GM18502 (cell line): ENCODE results near the gene SPTLC1.
"Not testable (repeated sequence)": the region's sequence is repeated elsewhere in the genome, so short reads cannot be mapped to it uniquely, and the experiment has no call there.

Experiments used
- ATAC-seq: cut with Tn5 transposase; IDR thresholded peaks from one replicate; pipeline ENCODE4 v1.9.1; 2021; ENCODE audit warnings: mild to moderate bottlenecking; ENCODE audit not compliant: unreplicated experiment, poor library complexity

SPTLC1 gene

GRCh38 chr9:92141144-92142129 is 26.2 kb upstream of the SPTLC1 start:
- ATAC-seq, result no peak

- ATAC-seq, result no peak
Measured at GRCh38 chr9:92140754-92141143, 25.5 kb upstream of the SPTLC1 start.

GRCh38 chr9:92140074-92140753 is 25.0 kb upstream of the SPTLC1 start:
- ATAC-seq, result peak; percentile 62

- ATAC-seq, result not testable (repeated sequence)
Measured at GRCh38 chr9:92138960-92139540, 23.8 kb upstream of the SPTLC1 start.

GRCh38 chr9:92138157-92138959 is 23.1 kb upstream of the SPTLC1 start:
- no peak for ATAC-seq

GRCh38 chr9:92136184-92136858 is 21.1 kb upstream of the SPTLC1 start:
- ATAC-seq, result no peak

- no peak for ATAC-seq
Measured at GRCh38 chr9:92135576-92135975, 20.4 kb upstream of the SPTLC1 start.

- no peak for ATAC-seq
Measured at GRCh38 chr9:92133949-92134604, 18.9 kb upstream of the SPTLC1 start.

GRCh38 chr9:92132913-92133312 is 17.7 kb upstream of the SPTLC1 start:
- ATAC-seq, result not testable (repeated sequence)

GRCh38 chr9:92132501-92132900 is 17.3 kb upstream of the SPTLC1 start:
- ATAC-seq, result no peak

GRCh38 chr9:92122800-92123199 is 7.6 kb upstream of the SPTLC1 start:
- ATAC-seq, result no peak

- ATAC-seq, result no peak
Measured at GRCh38 chr9:92122061-92122460, 6.8 kb upstream of the SPTLC1 start.

GRCh38 chr9:92121265-92121664 is 6.1 kb upstream of the SPTLC1 start:
- ATAC-seq, result no peak

- ATAC-seq, result no peak
Measured at GRCh38 chr9:92120138-92120537, 4.9 kb upstream of the SPTLC1 start.

GRCh38 chr9:92119586-92119985 is 4.4 kb upstream of the SPTLC1 start:
- ATAC-seq, result no peak

GRCh38 chr9:92108122-92108521 is 7.1 kb downstream of the SPTLC1 start:
- no peak for ATAC-seq

GRCh38 chr9:92105446-92106225 is 9.6 kb downstream of the SPTLC1 start:
- ATAC-seq, result not testable (repeated sequence)

GRCh38 chr9:92103601-92104000 is 11.6 kb downstream of the SPTLC1 start:
- ATAC-seq, result not testable (repeated sequence)
